NCI-H345 (cell line): ENCODE measurements around the gene MAPK8IP1.
"Not testable (repeated sequence)": the region's sequence is repeated elsewhere in the genome, so short reads cannot be mapped to it uniquely, and the experiment has no call there.

Experiments
- DNase-seq: peaks from one replicate; lab custom pipeline; 2025; lab: John Stamatoyannopoulos, UW

The MAPK8IP1 gene

GRCh38 chr11:45885274-45885920 lies at the start of gene MAPK8IP1:
TSS of gene MAPK8IP1 (plus strand) at chr11:45885651. CDS start at chr11:45885821, 170 bp downstream.
- peak; percentile 73 for DNase-seq

- DNase-seq, result no peak
Observed at GRCh38 chr11:45839204-45839603, 46.2 kb upstream of the MAPK8IP1 start.

DNA sequence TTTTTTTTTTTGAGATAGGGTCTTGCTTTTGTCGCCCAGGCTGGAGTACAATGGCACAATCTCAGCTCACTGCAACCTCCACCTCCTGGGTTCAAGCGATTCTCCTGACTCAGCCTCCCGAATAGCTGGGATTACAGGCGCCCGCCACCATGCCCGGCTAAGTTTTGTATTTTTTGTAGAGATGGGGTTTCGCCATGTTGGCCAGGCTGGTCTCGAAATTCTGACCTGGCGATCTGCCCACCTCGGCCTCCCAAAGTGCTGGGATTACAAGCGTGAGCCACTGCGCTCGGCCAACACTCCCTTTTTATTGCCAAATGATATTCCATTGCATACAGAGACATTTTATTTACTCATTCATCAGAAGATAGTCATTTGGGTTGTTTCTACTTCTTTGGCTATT lies 45.2 kb upstream of the MAPK8IP1 start:
- not testable (repeated sequence) for DNase-seq

DNA sequence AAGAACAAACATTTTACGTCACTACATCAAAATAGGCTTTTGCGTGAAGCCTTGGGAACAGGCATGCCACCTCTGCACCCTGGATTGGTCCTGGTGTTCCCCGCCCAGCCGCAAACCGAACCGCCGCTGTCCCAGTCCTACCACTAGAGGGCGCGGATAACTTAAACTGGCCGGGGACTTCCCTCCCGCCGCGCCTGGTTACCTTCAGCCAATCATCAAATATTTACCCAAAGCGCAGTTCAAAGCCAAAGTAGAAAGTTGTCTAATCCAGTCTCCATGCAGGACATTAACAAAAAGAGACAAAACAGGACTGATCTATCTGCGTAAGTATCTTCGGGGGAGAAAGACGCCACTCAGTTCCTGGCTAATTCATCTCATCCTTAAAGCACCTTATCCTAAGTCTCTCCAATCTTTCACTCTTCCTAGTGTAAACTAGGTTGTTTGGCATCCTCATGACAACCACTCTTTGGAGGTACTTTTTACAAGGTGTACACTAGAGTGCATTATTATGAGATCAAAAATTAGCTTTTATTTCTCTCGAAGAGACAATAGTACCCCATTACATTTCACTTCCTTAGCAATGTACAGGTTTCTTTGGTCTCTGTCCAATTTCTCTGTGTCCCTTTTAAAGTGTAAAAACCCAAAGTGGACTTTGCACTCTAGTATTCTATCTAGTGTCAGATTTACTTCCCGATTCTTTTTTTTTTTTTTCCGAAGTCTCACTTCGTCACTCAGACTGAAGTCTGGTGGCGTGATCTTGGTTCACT lies 42.1 kb upstream of the MAPK8IP1 start:
- DNase-seq, result peak; percentile 89

DNA sequence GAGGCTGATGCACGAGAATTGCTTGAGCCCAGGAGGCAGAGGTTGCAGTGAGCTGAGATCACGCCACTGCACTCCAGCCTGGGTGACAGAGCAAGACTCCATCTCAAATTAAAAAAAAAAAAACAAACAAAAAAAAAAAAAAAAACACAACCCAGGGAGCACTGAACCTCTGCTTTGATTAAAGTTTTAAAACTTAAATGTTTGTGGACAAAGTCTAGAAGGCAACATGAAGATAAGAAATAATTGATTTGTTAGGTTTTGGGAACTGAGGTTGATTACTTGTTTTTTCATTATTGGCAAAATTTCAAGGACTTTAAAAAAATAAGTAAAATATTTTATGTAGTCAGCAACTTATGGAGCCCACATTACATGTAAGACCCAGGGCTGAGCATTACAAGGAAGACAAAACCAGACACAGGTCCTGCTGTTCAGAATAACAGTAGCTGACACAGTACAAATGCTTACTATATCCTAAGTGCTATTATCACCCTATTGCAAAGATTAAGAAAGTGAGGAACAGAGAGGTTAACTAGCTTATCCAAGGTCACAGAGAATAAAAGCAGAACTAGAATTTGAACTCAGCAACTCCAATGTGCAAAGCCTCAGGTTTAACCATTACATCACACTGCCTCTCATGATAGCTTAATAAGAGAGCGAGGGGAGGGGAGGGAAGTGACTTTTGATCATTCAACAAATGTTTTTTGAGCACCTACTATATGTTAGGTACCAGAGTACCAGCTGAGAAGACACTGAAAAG lies 40.5 kb upstream of the MAPK8IP1 start:
- DNase-seq, result no peak

DNA sequence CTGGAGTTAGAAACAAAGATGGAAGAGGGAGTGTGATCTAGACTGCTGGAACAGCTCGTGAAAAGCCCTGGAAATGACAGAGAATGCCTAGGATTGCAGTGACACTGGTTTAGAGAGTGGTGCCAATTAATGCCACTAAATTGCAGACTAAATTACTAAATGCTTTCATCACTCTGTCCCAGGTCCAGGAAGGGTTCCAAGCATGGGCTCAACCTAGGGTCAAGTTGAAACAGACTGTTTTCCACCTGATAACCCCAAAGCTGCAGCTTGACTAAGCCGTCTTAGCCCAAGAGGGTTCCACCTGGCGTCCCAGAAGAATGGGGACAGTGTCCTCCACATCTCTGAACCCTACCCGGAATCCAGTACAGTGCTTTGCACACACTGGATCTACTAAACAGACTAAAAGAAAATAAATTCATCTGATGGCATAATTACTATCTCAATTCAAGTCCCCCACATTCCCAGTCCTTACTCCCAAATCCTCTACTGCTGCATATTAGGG lies 39.2 kb upstream of the MAPK8IP1 start:
- no peak for DNase-seq

DNA sequence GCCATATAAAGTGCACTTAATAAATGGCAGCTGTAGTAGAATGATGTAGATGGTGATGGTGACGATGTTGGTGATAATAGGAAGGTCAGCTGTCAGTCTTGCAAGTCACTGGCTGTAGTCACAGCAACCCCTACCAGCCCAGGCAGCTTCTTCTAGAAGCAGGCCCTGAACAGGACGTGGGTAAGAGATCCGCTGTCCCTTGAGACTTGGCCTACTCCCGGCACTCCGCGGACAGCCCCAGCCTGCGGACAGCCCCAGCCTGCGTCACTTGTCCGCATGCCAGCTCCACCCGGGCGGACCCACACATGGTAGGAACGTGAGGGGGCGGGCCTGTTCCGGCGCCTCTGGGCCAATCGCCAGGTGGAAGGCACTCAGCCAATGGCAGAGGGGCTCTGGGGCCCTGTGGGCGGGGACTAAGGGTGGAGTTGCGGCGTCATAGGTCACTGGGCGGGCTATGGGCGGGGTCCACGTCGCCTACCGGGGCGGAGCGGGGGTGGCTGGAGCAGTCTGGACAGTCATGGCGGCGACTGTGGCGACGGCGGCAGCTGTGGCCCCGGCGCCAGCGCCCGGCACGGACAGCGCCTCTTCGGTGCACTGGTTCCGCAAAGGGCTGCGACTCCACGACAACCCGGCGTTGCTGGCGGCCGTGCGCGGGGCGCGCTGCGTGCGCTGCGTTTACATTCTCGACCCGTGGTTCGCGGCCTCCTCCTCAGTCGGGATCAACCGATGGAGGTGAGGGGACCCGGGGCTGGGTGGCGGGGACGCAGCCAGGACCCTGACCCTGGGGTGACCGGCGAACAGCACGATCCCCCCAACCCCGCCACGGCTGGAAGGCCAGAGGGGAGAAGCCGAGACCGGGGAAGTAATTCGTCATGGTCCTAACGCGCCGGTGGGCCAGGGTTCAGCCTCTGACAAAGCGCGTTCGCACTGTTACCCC lies 38.2 kb upstream of the MAPK8IP1 start, which contains the start of gene CRY2:
CRY2 (plus strand) TSS at position 502 of the 937 bp plus-strand sequence; CDS start at position 518, 16 bp downstream.
- peak; percentile 97 for DNase-seq

GRCh38 chr11:45847911-45848316 lies 37.5 kb upstream of the MAPK8IP1 start:
- DNase-seq, result peak; percentile 41

DNA sequence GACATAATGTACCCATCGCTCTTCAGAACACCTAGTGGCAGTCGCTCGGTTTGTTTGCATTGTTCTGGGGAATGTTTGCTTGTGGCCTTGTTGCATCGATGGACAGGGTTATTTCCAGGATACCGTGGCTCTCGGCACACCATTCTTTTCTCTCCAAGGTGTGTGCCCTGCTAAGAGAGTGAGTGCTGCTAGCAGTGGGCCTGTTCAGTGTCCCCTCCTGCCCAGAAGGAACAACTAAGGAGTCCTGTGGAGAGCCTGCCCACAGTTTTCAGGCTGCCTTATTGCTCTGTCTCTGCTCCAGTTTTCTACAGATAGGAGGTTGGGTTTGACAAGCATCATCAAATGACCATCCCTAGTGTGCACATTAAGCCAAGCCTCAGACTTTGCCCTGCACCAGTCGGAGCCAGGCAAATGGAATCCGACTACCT lies 36.8 kb upstream of the MAPK8IP1 start:
- no peak for DNase-seq

- DNase-seq, result no peak
Observed at GRCh38 chr11:45850446-45850845, 35.0 kb upstream of the MAPK8IP1 start.

- DNase-seq, result no peak
Observed at GRCh38 chr11:45851228-45851627, 34.2 kb upstream of the MAPK8IP1 start.

DNA sequence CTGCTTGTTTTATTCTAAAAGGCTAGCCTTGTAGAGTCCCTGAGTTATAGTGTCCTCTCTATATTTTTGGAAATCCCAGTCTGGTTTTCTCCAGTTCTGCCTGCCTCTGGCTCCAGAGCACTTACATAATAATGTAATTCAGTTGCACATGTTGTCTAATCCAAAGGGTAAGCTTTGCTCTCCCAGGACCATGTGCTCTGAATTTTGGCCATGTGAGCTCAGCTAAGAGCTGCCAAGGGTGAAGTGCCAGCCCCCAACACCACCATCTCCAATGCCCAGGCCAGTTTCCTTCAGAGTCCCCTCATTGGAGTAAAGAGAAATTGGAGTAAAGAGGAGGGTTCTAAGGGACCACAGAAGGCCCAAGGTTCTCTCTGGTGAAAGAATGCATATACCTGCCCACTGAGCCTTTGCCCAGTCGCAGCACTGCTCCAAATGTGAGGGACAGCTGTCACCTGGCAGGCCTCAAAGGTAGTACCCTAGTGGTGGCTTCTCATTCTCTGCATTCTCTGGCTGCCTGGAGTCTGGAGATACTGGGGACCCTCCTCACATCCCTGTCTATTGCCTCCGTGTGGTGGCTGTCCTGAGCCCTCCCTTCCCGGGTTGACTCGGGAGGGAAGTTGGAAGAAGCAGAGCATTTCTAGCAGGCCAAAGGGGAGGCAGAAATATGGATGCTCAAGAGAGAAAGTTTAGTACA lies 33.3 kb upstream of the MAPK8IP1 start:
- DNase-seq, result no peak

GRCh38 chr11:45852712-45853101 lies 32.7 kb upstream of the MAPK8IP1 start:
- no peak for DNase-seq

- DNase-seq, result no peak
Observed at GRCh38 chr11:45853332-45854219, 31.9 kb upstream of the MAPK8IP1 start.

DNA sequence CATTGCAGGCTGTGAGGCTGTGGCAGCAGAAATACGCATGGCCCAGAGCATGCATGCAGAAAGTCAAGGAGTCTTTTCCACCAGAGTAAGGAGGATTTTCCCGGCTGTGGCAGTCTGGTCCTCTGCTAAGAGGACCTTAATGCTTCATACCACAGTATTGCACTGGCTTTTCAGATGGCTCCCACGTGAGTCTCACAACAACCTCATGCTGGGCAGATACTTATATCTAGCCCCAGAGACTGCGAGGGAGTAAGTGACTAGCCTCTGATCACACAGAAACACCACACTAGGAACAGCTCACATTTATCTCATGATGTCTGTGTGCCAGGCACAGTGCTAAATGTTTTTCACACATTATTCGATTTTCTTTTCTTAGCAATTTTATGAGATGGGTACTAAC lies 30.1 kb upstream of the MAPK8IP1 start:
- no peak for DNase-seq

DNA sequence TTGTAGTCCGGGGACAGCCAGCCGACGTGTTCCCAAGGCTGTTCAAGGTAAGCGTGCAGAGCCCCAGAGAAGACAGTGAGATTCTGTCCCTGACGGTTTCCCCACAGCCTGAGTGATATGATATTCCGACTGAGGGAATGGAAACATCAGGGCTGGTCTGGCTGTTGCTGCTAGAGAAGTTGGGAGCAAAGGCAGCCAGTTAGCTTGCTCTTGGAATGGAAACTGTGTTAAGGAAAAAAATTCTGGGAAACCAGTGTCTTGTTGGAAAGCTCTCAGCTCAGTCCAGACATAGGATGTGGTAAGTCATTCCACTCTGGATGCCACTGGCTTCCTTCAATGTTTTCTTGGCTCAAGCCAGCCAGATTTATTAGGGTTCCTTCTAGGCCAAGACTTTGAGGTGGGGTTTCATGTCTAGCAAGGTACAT lies 29.4 kb upstream of the MAPK8IP1 start:
- no peak for DNase-seq

- no peak for DNase-seq
Observed at GRCh38 chr11:45857961-45858474, 27.4 kb upstream of the MAPK8IP1 start.

- no peak for DNase-seq
Observed at GRCh38 chr11:45858751-45859398, 26.6 kb upstream of the MAPK8IP1 start.

GRCh38 chr11:45859661-45860140 lies 25.8 kb upstream of the MAPK8IP1 start:
- no peak for DNase-seq
